Measurements from ENCODE around the gene TENM3.

The TENM3 gene

GRCh38 chr4:182245541-182246215 is 2.5 kb downstream of the TENM3 start:
- H3K4me3 ChIP-seq (ENCODE audit: low read depth, low read length) = no peak overlapping the region
- no peak overlapping the region for H3K9ac ChIP-seq (ENCODE audit: low read depth, low read length)
- H3K4me1 ChIP-seq (ENCODE audit: control insufficient read depth, insufficient read depth, low read length) = peaks cover 5% of the 10 kb centered on the region
- H3K36me3 ChIP-seq (ENCODE audit: control insufficient read depth, insufficient read depth, low read length) = no peaks in the 10 kb centered on the region
- H3K9me3 ChIP-seq (ENCODE audit: control insufficient read depth, insufficient read depth, low read length) = no peaks in the 10 kb centered on the region
- H3K27me3 ChIP-seq (ENCODE audit: control insufficient read depth, insufficient read depth, low read length) = no peaks in the 10 kb centered on the region

GRCh38 chr4:182246401-182247205 is 3.4 kb downstream of the TENM3 start:
- Histone ChIP-seq H3K9ac (ENCODE audit: low read depth, low read length) (no peak overlapping the region), H3K36me3 (ENCODE audit: control insufficient read depth, insufficient read depth, low read length) (no peaks in the 10 kb centered on the region), H3K9me3 (ENCODE audit: control insufficient read depth, insufficient read depth, low read length) (no peaks in the 10 kb centered on the region), H3K4me1 (ENCODE audit: control insufficient read depth, insufficient read depth, low read length) (peaks cover 5% of the 10 kb centered on the region), H3K4me3 (ENCODE audit: low read depth, low read length) (no peak overlapping the region), H3K27me3 (ENCODE audit: control insufficient read depth, insufficient read depth, low read length) (no peaks in the 10 kb centered on the region)

GRCh38 chr4:182248295-182248694 is 5.1 kb downstream of the TENM3 start:
- H3K4me1 ChIP-seq (ENCODE audit: control insufficient read depth, insufficient read depth, low read length) = peaks cover 11% of the 10 kb centered on the region
- no peaks in the 10 kb centered on the region for H3K36me3 ChIP-seq (ENCODE audit: control insufficient read depth, insufficient read depth, low read length)
- H3K27me3 ChIP-seq (ENCODE audit: control insufficient read depth, insufficient read depth, low read length) = no peaks in the 10 kb centered on the region
- no peak overlapping the region for H3K4me3 ChIP-seq (ENCODE audit: low read depth, low read length)
- H3K9me3 ChIP-seq (ENCODE audit: control insufficient read depth, insufficient read depth, low read length) = no peaks in the 10 kb centered on the region
- no peak overlapping the region for H3K9ac ChIP-seq (ENCODE audit: low read depth, low read length)

GRCh38 chr4:182250446-182250845 is 7.2 kb downstream of the TENM3 start:
- no peaks in the 10 kb centered on the region for H3K36me3 ChIP-seq (ENCODE audit: control insufficient read depth, insufficient read depth, low read length)
- peaks cover 29% of the 10 kb centered on the region for H3K4me1 ChIP-seq (ENCODE audit: control insufficient read depth, insufficient read depth, low read length)
- H3K27me3 ChIP-seq (ENCODE audit: control insufficient read depth, insufficient read depth, low read length) = no peaks in the 10 kb centered on the region
- H3K4me3 ChIP-seq (ENCODE audit: low read depth, low read length) = no peak overlapping the region
- H3K9me3 ChIP-seq (ENCODE audit: control insufficient read depth, insufficient read depth, low read length) = no peaks in the 10 kb centered on the region
- no peak overlapping the region for H3K9ac ChIP-seq (ENCODE audit: low read depth, low read length)

- H3K36me3 ChIP-seq (ENCODE audit: control insufficient read depth, insufficient read depth, low read length) = no peaks in the 10 kb centered on the region
- no peak overlapping the region for H3K9ac ChIP-seq (ENCODE audit: low read depth, low read length)
- H3K4me3 ChIP-seq (ENCODE audit: low read depth, low read length) = no peak overlapping the region
- no peaks in the 10 kb centered on the region for H3K9me3 ChIP-seq (ENCODE audit: control insufficient read depth, insufficient read depth, low read length)
- no peaks in the 10 kb centered on the region for H3K27me3 ChIP-seq (ENCODE audit: control insufficient read depth, insufficient read depth, low read length)
- peaks cover 33% of the 10 kb centered on the region for H3K4me1 ChIP-seq (ENCODE audit: control insufficient read depth, insufficient read depth, low read length)
Observed at GRCh38 chr4:182251116-182251515, 7.9 kb downstream of the TENM3 start.

- no peak overlapping the region for H3K4me3 ChIP-seq (ENCODE audit: low read depth, low read length)
- peaks cover 34% of the 10 kb centered on the region for H3K4me1 ChIP-seq (ENCODE audit: control insufficient read depth, insufficient read depth, low read length)
- H3K9ac ChIP-seq (ENCODE audit: low read depth, low read length) = no peak overlapping the region
- H3K9me3 ChIP-seq (ENCODE audit: control insufficient read depth, insufficient read depth, low read length) = no peaks in the 10 kb centered on the region
- no peaks in the 10 kb centered on the region for H3K27me3 ChIP-seq (ENCODE audit: control insufficient read depth, insufficient read depth, low read length)
- no peaks in the 10 kb centered on the region for H3K36me3 ChIP-seq (ENCODE audit: control insufficient read depth, insufficient read depth, low read length)
Observed at GRCh38 chr4:182252220-182252619, 9.0 kb downstream of the TENM3 start.

GRCh38 chr4:182254026-182254780 is 11.0 kb downstream of the TENM3 start:
- H3K4me3 ChIP-seq (ENCODE audit: low read depth, low read length) = no peak overlapping the region
- no peaks in the 10 kb centered on the region for H3K36me3 ChIP-seq (ENCODE audit: control insufficient read depth, insufficient read depth, low read length)
- H3K9ac ChIP-seq (ENCODE audit: low read depth, low read length) = no peak overlapping the region
- no peaks in the 10 kb centered on the region for H3K9me3 ChIP-seq (ENCODE audit: control insufficient read depth, insufficient read depth, low read length)
- peaks cover 43% of the 10 kb centered on the region for H3K4me1 ChIP-seq (ENCODE audit: control insufficient read depth, insufficient read depth, low read length)
- H3K27me3 ChIP-seq (ENCODE audit: control insufficient read depth, insufficient read depth, low read length) = no peaks in the 10 kb centered on the region

- peaks cover 43% of the 10 kb centered on the region for H3K4me1 ChIP-seq (ENCODE audit: control insufficient read depth, insufficient read depth, low read length)
- H3K9me3 ChIP-seq (ENCODE audit: control insufficient read depth, insufficient read depth, low read length) = no peaks in the 10 kb centered on the region
- no peak overlapping the region for H3K4me3 ChIP-seq (ENCODE audit: low read depth, low read length)
- H3K9ac ChIP-seq (ENCODE audit: low read depth, low read length) = no peak overlapping the region
- no peaks in the 10 kb centered on the region for H3K36me3 ChIP-seq (ENCODE audit: control insufficient read depth, insufficient read depth, low read length)
- H3K27me3 ChIP-seq (ENCODE audit: control insufficient read depth, insufficient read depth, low read length) = no peaks in the 10 kb centered on the region
Observed at GRCh38 chr4:182255441-182256190, 12.4 kb downstream of the TENM3 start.

- H3K4me3 ChIP-seq (ENCODE audit: low read depth, low read length) = no peak overlapping the region
- no peak overlapping the region for H3K9ac ChIP-seq (ENCODE audit: low read depth, low read length)
- H3K4me1 ChIP-seq (ENCODE audit: control insufficient read depth, insufficient read depth, low read length) = peaks cover 42% of the 10 kb centered on the region
- H3K27me3 ChIP-seq (ENCODE audit: control insufficient read depth, insufficient read depth, low read length) = no peaks in the 10 kb centered on the region
- H3K9me3 ChIP-seq (ENCODE audit: control insufficient read depth, insufficient read depth, low read length) = no peaks in the 10 kb centered on the region
- no peaks in the 10 kb centered on the region for H3K36me3 ChIP-seq (ENCODE audit: control insufficient read depth, insufficient read depth, low read length)
Observed at GRCh38 chr4:182257016-182257415, 13.8 kb downstream of the TENM3 start.

GRCh38 chr4:182257503-182257902 is 14.3 kb downstream of the TENM3 start:
- Histone ChIP-seq H3K9ac (ENCODE audit: low read depth, low read length) (no peak overlapping the region), H3K36me3 (ENCODE audit: control insufficient read depth, insufficient read depth, low read length) (no peaks in the 10 kb centered on the region), H3K4me1 (ENCODE audit: control insufficient read depth, insufficient read depth, low read length) (peaks cover 37% of the 10 kb centered on the region), H3K27me3 (ENCODE audit: control insufficient read depth, insufficient read depth, low read length) (no peaks in the 10 kb centered on the region), H3K4me3 (ENCODE audit: low read depth, low read length) (no peak overlapping the region), H3K9me3 (ENCODE audit: control insufficient read depth, insufficient read depth, low read length) (no peaks in the 10 kb centered on the region)

- no peaks in the 10 kb centered on the region for H3K9me3 ChIP-seq (ENCODE audit: control insufficient read depth, insufficient read depth, low read length)
- no peak overlapping the region for H3K9ac ChIP-seq (ENCODE audit: low read depth, low read length)
Observed at GRCh38 chr4:182258441-182259000, 15.3 kb downstream of the TENM3 start.

More at GRCh38 chr4:182258441-182259000, 15.3 kb downstream of the TENM3 start:
- Histone ChIP-seq H3K27me3 (ENCODE audit: control insufficient read depth, insufficient read depth, low read length) (no peaks in the 10 kb centered on the region), H3K4me1 (ENCODE audit: control insufficient read depth, insufficient read depth, low read length) (peaks cover 35% of the 10 kb centered on the region), H3K4me3 (ENCODE audit: low read depth, low read length) (no peak overlapping the region), H3K36me3 (ENCODE audit: control insufficient read depth, insufficient read depth, low read length) (no peaks in the 10 kb centered on the region)
